ENCODE results near the gene TNNI2. TPM values are rescaled to one million over a fixed set of nuclear protein-coding genes. Genes with fewer than 3 reads are reported as not detected.

The TNNI2 gene
- polyA plus RNA-seq, 1 donor (not counting 4 experiments of a cell fraction or from before 2014, with no cell fraction given), result 10.7 TPM

GRCh38 chr11:1879941-1880720, 41.4 kb downstream of the TNNI2 start:
- Histone ChIP-seq H3K9me1 (ENCODE audit: control insufficient read depth, extremely low read depth, insufficient read depth, low read length) (no peaks in the 10 kb centered on the region), H3K4me3 (ENCODE audit: control insufficient read depth in 2 of 3, extremely low read depth in 1 of 3, insufficient read depth in 2 of 3, low read depth in 1 of 3, low read length in 3 of 3) (no peak overlapping the region), H3K27me3 (ENCODE audit: control insufficient read depth, extremely low read depth, insufficient read depth, low read length) (peaks cover 6% of the 10 kb centered on the region), H3K27ac (ENCODE audit: control insufficient read depth, insufficient read depth, low read length) (no peak overlapping the region), H4K20me1 (ENCODE audit: control insufficient read depth, extremely low read depth, insufficient read depth, low read length) (no peaks in the 10 kb centered on the region), H3K36me3 (ENCODE audit: control insufficient read depth in 2 of 2, extremely low read depth in 1 of 2, insufficient read depth in 2 of 2, low read length in 2 of 2) (no peaks in the 10 kb centered on the region), H3K9me3 (ENCODE audit: control insufficient read depth, low read depth, low read length) (no peaks in the 10 kb centered on the region), H3K4me2 (ENCODE audit: control insufficient read depth, extremely low read depth, insufficient read depth, low read depth, low read length) (no peak overlapping the region), H2AFZ (ENCODE audit: control insufficient read depth, low read length) (no peak overlapping the region), H3K79me2 (ENCODE audit: control insufficient read depth, insufficient read depth, low read length) (no peaks in the 10 kb centered on the region), H3K9ac (ENCODE audit: control insufficient read depth, extremely low read depth, insufficient read depth, low read length) (no peak overlapping the region), H3K4me1 (ENCODE audit: control insufficient read depth, extremely low read depth, insufficient read depth, low read length) (peaks cover 19% of the 10 kb centered on the region)
- FAIRE-seq, result no peak
- dilution Hi-C loops (cut with MboI; ENCODE audit: extremely low pct_ligation_motif_present, low sequenced_read_pairs), result no loop called here
- no peak for DNase-seq (ENCODE audit: low read depth, low spot score)
- no peak for TF ChIP-seq EZH2 (IDR thresholded peaks at IDR 0.05; ENCODE audit: low read length)
- TF ChIP-seq, protein P1, sequence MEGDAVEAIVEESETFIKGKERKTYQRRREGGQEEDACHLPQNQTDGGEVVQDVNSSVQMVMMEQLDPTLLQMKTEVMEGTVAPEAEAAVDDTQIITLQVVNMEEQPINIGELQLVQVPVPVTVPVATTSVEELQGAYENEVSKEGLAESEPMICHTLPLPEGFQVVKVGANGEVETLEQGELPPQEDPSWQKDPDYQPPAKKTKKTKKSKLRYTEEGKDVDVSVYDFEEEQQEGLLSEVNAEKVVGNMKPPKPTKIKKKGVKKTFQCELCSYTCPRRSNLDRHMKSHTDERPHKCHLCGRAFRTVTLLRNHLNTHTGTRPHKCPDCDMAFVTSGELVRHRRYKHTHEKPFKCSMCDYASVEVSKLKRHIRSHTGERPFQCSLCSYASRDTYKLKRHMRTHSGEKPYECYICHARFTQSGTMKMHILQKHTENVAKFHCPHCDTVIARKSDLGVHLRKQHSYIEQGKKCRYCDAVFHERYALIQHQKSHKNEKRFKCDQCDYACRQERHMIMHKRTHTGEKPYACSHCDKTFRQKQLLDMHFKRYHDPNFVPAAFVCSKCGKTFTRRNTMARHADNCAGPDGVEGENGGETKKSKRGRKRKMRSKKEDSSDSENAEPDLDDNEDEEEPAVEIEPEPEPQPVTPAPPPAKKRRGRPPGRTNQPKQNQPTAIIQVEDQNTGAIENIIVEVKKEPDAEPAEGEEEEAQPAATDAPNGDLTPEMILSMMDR (optimal IDR thresholded peaks at IDR 0.05 in 1 of 3, IDR thresholded peaks at IDR 0.05 in 1 of 3, conservative IDR thresholded peaks at IDR 0.05 in 1 of 3; ENCODE audit: extremely low read depth in 1 of 3, insufficient read depth in 2 of 3, low read length in 3 of 3), result no peak

- H2AFZ ChIP-seq (ENCODE audit: control insufficient read depth, low read length), result no peak overlapping the region
- no peak overlapping the region for H3K4me3 ChIP-seq (ENCODE audit: control insufficient read depth in 2 of 3, extremely low read depth in 1 of 3, insufficient read depth in 2 of 3, low read depth in 1 of 3, low read length in 3 of 3)
- TF ChIP-seq, protein P1 (optimal IDR thresholded peaks at IDR 0.05 in 1 of 3, IDR thresholded peaks at IDR 0.05 in 1 of 3, conservative IDR thresholded peaks at IDR 0.05 in 1 of 3; ENCODE audit: extremely low read depth in 1 of 3, insufficient read depth in 2 of 3, low read length in 3 of 3), result no peak
- no peak for TF ChIP-seq EZH2 (IDR thresholded peaks at IDR 0.05; ENCODE audit: low read length)
- DNase-seq (ENCODE audit: low read depth, low spot score) (no peak), FAIRE-seq (no peak)
- H3K36me3 ChIP-seq (ENCODE audit: control insufficient read depth in 2 of 2, extremely low read depth in 1 of 2, insufficient read depth in 2 of 2, low read length in 2 of 2), result no peaks in the 10 kb centered on the region
- H3K79me2 ChIP-seq (ENCODE audit: control insufficient read depth, insufficient read depth, low read length), result no peaks in the 10 kb centered on the region
- peaks cover 6% of the 10 kb centered on the region for H3K27me3 ChIP-seq (ENCODE audit: control insufficient read depth, extremely low read depth, insufficient read depth, low read length)
- dilution Hi-C loops (cut with MboI; ENCODE audit: extremely low pct_ligation_motif_present, low sequenced_read_pairs), result no loop called here
- no peaks in the 10 kb centered on the region for H3K9me1 ChIP-seq (ENCODE audit: control insufficient read depth, extremely low read depth, insufficient read depth, low read length)
- peaks cover 15% of the 10 kb centered on the region for H3K4me1 ChIP-seq (ENCODE audit: control insufficient read depth, extremely low read depth, insufficient read depth, low read length)
- no peak overlapping the region for H3K9ac ChIP-seq (ENCODE audit: control insufficient read depth, extremely low read depth, insufficient read depth, low read length)
- no peaks in the 10 kb centered on the region for H4K20me1 ChIP-seq (ENCODE audit: control insufficient read depth, extremely low read depth, insufficient read depth, low read length)
- H3K27ac ChIP-seq (ENCODE audit: control insufficient read depth, insufficient read depth, low read length), result no peak overlapping the region
- H3K4me2 ChIP-seq (ENCODE audit: control insufficient read depth, extremely low read depth, insufficient read depth, low read depth, low read length), result no peak overlapping the region
- H3K9me3 ChIP-seq (ENCODE audit: control insufficient read depth, low read depth, low read length), result no peaks in the 10 kb centered on the region
Observed at GRCh38 chr11:1880746-1881441, 42.1 kb downstream of the TNNI2 start.
